HG02623 (cell line): ENCODE data around the gene CFAP410.

ENCODE experiments used
- ATAC-seq: cut with Tn5 transposase; IDR thresholded peaks from one replicate; pipeline ENCODE4 v1.9.1; 2021; ENCODE audit warnings: moderate library complexity; ENCODE audit not compliant: unreplicated experiment

CFAP410 gene

GRCh38 chr21:44300262-44300959 lies 38.8 kb downstream of the CFAP410 start:
- ATAC-seq: no peak

- ATAC-seq: peak; percentile 49
Measured at GRCh38 chr21:44299458-44300261, 39.5 kb downstream of the CFAP410 start, which contains the start of gene PFKL. Gene PFKL, plus strand, starts transcription at chr21:44300053. Its CDS starts 53 bp downstream, at chr21:44300106.

- no peak for ATAC-seq
Measured at GRCh38 chr21:44299085-44299457, 40.1 kb downstream of the CFAP410 start.

- no peak for ATAC-seq
Measured at GRCh38 chr21:44298301-44298700, 40.9 kb downstream of the CFAP410 start.

- ATAC-seq: no peak
Measured at GRCh38 chr21:44297525-44298290, 41.5 kb downstream of the CFAP410 start.

GRCh38 chr21:44296916-44297315 lies 42.3 kb downstream of the CFAP410 start:
- no peak for ATAC-seq

- ATAC-seq: no peak
Measured at GRCh38 chr21:44296103-44296519, 43.1 kb downstream of the CFAP410 start.

- ATAC-seq: no peak
Measured at GRCh38 chr21:44295646-44296045, 43.5 kb downstream of the CFAP410 start.

GRCh38 chr21:44295163-44295573 lies 44.0 kb downstream of the CFAP410 start:
- no peak for ATAC-seq

GRCh38 chr21:44294391-44295162 lies 44.6 kb downstream of the CFAP410 start:
- no peak for ATAC-seq

- ATAC-seq: no peak
Measured at GRCh38 chr21:44293551-44294231, 45.5 kb downstream of the CFAP410 start.

GRCh38 chr21:44292812-44293195 lies 46.4 kb downstream of the CFAP410 start:
- no peak for ATAC-seq

- ATAC-seq: no peak
Measured at GRCh38 chr21:44291936-44292811, 47.0 kb downstream of the CFAP410 start.

- no peak for ATAC-seq
Measured at GRCh38 chr21:44291078-44291935, 47.9 kb downstream of the CFAP410 start.

- no peak for ATAC-seq
Measured at GRCh38 chr21:44290327-44291077, 48.7 kb downstream of the CFAP410 start.

- ATAC-seq: no peak
Measured at GRCh38 chr21:44289381-44290010, 49.7 kb downstream of the CFAP410 start.
